DMS53 treated with DMSO at 0.1 percent for 48 hours (cell line): Measurements from ENCODE around the gene MACO1.

Experiments
- DNase-seq: peaks from one replicate; lab custom pipeline; 2025; ENCODE audit not compliant: unreplicated experiment; lab: John Stamatoyannopoulos, UW

MACO1 gene

GRCh38 chr1:25520446-25521061, 89.9 kb downstream of the MACO1 start:
- DNase-seq: peak; percentile 26

- DNase-seq: no peak
Measured at GRCh38 chr1:25522031-25522655, 91.4 kb downstream of the MACO1 start.

DNA sequence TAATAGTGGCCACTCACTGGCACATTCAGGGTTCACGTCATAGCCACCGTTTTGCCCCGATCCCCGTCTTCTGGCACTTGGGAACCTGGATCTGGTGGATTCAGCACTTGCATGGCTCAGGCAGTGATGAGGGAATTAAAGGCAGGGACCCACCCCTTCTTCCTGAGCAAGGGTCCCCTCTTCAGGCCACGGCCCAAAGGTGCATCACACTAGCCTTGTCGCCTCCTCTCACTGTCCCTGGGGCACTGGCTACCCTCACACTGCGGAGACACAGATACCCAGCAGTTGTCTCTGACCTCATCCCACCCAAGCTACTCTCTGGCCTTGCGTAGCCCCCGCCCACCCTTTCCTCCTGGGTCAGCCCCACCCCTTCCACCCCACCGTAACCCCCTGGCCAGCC, 92.8 kb downstream of the MACO1 start:
- DNase-seq: peak; percentile 21

- DNase-seq: no peak
Measured at GRCh38 chr1:25524568-25525360, 94.1 kb downstream of the MACO1 start.

DNA sequence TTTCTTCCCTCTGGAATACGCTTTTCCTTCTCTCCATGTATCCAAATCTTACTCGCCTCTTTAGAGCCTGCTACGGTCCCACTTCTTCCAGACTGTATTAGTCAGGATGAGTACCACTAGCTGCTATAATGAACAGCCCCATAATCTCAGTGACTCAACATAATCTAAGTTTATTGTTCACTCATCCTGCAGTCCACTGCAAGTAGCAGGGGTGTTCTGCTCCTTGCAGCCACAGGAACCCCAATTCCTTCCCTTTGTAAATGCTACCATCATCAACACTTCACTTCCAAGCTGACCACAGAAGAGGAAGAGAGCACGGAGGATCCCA, 94.6 kb downstream of the MACO1 start:
- DNase-seq: no peak

- DNase-seq: no peak
Measured at GRCh38 chr1:25526753-25527152, 96.1 kb downstream of the MACO1 start.

GRCh38 chr1:25527226-25527846, 96.6 kb downstream of the MACO1 start:
- DNase-seq: no peak

DNA sequence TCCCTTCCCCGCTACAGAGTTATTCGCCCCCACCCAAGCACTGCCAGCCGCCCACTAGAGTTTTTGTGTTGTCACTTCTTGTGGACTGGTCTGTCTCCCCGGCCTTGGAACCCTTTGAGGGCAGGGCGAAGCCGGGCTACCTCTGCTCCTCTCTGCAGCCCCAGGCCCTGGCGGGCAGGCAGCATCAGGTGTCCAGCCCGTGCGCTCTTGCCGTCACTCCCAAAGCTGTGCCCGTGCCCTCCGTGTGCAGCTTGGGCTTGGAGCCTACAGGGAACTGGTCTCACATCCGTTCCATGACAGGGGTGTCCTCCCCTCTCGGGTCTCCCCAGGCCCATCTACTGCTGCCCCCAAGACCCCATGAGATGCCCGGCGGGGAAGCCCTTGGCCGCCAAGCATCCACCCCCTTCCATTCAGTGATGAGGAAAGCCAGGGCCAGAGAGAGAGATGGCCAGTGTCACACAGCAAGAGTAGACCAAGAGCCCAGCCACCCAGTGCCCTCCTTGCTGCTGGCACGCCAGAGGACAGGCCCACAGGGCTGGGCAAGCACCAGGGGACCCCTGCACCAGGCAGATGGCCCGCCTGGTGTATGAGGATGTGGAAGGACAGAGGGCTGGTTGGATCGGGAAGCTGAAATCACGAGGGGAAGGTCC, 97.4 kb downstream of the MACO1 start:
- no peak for DNase-seq

DNA sequence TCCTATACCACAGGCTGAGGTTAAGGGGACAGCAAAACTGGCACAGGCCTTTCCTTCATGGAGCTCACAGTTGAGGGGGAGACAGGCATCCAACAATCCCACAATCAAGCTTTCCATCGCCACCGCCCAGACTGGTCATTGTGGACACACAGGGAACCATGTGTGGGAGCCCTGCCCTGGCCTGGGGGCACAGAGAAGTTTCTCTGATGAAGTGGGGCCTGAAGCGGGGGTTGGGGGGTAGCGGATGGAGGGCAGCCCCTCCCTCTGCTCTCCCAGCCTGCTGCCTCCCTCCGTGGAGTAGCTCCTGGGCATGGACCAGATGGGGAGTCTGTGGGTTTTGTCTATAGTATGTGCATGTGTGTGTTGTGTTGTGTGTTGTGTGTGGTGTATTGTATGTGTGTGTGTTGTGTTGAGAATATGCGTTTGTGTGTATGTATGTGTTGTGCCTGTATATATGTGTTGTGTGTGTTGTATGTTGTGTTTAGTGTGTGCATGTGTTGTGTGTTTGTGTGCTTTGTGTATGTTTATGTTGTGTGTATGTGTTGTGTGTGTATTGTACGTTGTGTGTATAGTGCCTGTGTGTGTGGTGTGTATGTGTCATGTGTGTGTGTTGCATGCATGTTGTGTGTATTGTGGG, 98.3 kb downstream of the MACO1 start:
- no peak for DNase-seq

- DNase-seq: no peak
Measured at GRCh38 chr1:25529518-25530185, 99.0 kb downstream of the MACO1 start.

GRCh38 chr1:25530186-25531081, 99.7 kb downstream of the MACO1 start:
- no peak for DNase-seq

DNA sequence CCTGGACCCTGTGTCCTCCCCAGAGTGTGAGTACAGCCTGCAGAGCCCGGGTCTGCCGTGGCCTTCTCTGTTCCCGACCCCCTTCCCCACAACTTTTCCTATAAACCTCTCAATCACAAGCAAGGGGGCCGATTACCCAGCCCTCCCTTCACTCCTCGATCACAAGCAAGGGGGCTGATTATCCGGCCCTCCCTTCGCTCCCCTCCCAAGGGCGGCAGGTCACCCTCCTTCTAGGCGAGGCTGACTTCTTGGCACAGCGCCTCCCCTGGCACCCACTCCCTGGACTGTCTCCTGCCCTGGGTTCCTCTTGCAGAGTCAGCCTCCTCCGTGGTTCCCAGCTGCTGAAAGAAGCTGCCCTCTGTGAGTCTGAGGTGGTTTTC, 100.4 kb downstream of the MACO1 start:
- no peak for DNase-seq

DNA sequence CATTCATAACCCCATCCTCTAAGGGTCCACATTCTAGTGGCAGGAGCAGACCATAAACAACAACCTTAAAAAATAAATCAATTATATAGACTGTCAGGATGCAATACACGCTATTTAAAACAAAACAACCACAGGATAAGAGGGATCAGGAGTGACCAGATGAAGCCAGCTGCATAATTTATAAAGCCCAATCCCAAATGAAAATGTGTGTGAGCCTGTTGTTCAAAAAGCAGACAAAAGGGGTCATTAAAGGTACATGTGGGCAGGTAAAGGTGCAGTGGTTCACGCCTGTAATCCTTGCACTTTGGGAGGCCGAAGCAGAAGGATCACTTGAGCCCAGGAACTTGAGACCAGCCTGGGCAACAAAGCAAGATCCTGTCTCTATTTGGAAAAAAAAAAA, 102.3 kb downstream of the MACO1 start:
- no peak for DNase-seq

DNA sequence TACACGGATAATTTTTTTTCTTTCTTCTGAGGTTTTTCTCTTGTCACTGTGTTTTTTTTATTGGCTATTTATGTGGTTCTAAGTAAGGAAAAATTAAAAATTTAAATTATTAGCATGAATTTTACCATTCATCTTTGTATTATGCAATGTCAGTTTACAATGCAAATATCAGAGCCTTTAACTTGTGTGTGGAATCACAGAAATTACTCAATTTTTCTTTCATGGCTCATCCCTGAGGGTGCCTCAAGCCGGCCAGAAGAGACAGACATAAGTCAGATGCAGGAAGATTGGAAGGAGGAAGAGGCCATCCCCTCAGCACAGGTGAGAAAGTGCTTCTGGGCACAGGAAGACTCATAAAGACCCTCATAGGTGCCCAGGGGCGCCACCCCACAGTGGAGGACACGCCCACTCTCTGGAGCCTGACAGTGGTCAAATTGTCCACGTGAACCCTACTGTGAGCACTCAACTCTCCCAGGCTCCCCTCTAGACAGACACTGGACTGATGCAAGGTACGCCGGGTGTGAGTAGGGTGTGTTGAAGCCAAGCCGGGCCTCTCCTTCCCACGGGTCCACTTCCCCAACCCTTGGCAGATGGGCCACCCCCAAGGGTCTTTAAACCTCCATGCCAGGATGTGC, 103.2 kb downstream of the MACO1 start:
- DNase-seq: no peak

DNA sequence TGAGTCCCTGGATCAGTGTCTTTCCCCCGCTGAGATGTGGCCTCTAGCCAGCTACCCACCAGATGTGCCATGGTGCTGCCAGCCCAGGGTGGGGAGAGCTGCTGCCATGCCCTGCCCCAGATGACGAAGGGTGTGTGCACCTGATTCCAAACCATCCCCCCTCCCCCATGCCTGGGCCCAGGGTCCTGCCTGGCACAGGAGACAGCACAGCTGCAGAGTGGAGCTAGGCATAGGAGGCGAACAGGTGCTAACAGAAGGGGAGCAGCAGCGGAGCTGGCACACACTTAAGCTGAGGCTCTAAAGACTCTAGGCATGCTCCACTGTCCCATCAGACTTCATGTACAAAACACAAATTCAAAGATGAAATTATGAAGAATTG, 103.7 kb downstream of the MACO1 start:
- DNase-seq: no peak

DNA sequence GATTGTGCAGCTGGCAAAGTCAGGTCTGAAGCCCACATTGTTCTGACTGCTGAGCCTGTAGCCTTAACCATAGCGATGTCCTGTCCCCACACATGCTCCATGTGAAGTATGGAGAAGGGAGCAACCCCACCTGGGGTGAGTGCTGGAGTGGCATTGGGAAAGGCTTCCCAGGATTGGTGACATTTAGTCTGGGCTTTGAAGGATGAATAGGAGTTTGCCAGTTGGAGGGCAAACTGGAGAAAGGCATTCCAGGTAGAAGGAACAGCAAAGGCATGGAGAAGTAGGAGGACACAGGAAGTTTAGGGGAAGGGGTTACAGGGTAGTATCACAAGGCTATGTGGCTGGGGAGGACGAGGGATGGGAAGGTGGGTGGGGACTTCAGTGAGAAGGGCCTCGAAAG, 105.4 kb downstream of the MACO1 start:
- no peak for DNase-seq

- DNase-seq: no peak
Measured at GRCh38 chr1:25537153-25537831, 106.6 kb downstream of the MACO1 start.

DNA sequence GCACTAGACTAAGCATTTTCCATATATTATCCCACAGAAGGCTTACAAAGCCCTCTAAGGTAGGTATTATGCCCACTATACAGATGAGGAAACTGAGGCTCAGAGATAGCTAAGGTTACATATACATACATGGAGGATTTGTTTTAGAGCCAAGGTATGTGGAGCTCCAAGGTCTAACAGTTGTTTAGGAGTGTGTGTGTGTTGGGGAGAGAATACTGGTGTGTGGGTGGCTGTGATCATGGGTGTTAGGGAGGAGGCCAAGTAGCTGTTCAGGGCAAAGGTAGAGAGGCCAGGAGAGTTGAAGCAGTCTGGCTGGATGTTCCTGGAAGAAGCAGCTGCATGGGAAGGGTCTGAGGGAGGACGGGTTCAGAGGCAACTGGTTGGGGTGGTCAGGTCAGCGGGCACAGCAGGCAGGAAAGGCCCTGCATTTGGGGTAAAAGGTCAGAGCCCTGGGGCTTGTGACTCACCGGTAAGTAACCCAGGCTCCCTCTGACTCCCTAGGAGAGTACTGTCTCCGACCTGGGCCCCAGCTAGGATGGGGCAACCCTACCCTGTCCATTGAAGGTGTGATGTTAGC, 107.6 kb downstream of the MACO1 start:
- no peak for DNase-seq
